ENCODE results near the gene MTHFR. TPM values are rescaled to one million over a fixed set of nuclear protein-coding genes. Genes with fewer than 3 reads are reported as not detected.

The MTHFR gene
- total RNA-seq, 1 donor from 2014 or later = 6.2 TPM

DNA sequence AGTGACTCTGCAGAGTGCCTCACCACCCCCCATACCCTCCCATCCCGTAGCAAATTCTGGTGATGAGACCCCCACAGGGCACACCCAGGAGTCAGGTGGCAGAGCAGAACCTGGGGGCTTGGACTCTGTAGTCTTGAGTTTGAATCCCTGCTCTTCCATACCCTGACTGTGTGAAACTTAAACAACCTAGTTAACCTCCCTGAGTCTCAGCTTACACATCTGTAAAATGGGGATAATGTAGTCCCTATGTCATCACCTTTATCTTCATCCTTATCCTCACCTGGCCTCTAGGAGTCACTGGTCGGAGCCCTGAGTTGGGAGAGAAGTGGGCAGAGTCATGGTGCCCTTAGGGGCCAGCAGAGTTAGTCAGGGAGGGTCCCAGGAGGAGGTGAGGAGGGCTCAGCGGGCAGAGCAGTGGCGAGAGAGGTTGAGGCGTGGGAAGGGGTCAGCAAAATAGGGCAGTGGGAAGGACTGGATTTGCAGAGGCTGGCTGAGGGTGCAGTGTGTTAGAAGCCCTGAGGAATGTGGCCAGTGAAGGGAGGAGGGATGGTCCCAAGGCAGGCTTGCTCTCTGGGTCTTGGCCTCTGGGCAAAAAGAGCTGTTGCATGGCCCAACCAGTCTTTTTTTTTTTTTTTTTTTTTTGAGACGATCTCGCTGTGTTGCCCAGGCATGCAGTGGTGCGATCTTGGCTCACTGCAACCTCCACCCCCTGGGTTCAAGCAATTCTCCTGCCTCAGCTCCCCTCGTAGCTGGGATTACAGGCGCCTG, 25.2 kb downstream of the MTHFR start:
- no peak for DNase-seq (ENCODE audit: low read depth)
- H3K4me3 ChIP-seq (ENCODE audit: low read depth, low read length) = no peak overlapping the region
- no peak for TF ChIP-seq CTCF (conservative IDR thresholded peaks at IDR 0.05; ENCODE audit: low read depth, low read length)

DNA sequence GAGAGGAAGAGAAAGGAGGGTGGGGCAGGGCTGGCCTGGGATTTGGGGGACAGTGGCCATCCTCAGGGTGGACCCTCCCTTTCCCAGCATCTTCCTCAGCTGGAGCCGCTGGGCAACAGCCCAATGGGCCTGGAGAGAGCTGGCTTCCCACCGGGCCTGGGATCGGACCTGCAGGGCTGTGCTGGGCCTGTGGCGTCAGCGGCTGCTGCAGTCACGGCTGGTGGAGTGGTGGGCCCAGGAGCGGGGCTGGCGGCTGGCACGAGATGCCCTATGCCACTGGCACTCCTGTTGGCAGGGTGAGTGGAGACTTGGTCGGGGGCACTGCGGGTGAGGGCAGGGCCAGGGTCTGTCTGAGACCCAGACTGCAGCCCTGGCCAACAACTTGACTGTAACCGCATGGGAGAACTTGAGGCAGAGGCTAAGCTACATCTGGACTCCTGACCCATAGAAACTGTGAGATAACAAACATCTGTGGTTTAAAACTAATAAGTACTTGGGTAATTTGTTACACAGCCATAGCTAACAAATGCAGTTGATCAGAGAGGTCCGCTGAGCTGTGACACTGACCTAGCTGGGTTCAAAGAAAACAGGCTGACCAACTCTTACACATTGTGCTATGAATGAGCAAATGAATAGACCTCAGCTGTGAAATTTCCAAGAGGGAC, 25.9 kb downstream of the MTHFR start:
- no peak for TF ChIP-seq CTCF (conservative IDR thresholded peaks at IDR 0.05; ENCODE audit: low read depth, low read length)
- no peak for DNase-seq (ENCODE audit: low read depth)
- no peak overlapping the region for H3K4me3 ChIP-seq (ENCODE audit: low read depth, low read length)

- DNase-seq (ENCODE audit: low read depth) = no peak
- H3K4me3 ChIP-seq (ENCODE audit: low read depth, low read length) = no peak overlapping the region
- TF ChIP-seq CTCF (conservative IDR thresholded peaks at IDR 0.05; ENCODE audit: low read depth, low read length) = no peak
These were observed 26.7 kb downstream of the MTHFR start for GRCh38 chr1:11778844-11779623.

- H3K4me3 ChIP-seq (ENCODE audit: low read depth, low read length) = no peak overlapping the region
- DNase-seq (ENCODE audit: low read depth) = no peak
- TF ChIP-seq CTCF (conservative IDR thresholded peaks at IDR 0.05; ENCODE audit: low read depth, low read length) = no peak
These were observed 27.4 kb downstream of the MTHFR start for GRCh38 chr1:11778336-11778735.

GRCh38 chr1:11777658-11778322, 28.0 kb downstream of the MTHFR start:
- DNase-seq (ENCODE audit: low read depth) = no peak
- H3K4me3 ChIP-seq (ENCODE audit: low read depth, low read length) = no peak overlapping the region
- TF ChIP-seq CTCF (conservative IDR thresholded peaks at IDR 0.05; ENCODE audit: low read depth, low read length) = no peak

DNA sequence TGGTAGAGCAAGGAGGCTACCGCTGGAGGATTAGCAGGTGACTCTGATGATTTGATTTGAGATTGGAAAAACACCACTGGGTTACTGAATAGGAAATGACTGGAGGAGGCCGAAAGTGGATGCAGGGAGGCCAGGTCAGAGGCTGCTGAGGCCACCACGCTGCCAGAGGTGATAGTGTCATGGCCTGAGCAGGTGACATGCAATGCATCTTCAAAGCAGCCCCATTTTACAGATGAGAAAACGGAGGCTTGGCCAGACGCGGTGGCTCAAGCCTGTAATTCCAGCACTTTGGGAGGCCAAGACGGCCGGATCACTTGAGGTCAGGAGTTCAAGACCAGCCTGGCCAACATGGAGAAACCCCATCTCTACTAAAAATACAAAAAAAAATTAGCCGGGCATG, 31.0 kb downstream of the MTHFR start:
- TF ChIP-seq CTCF (conservative IDR thresholded peaks at IDR 0.05; ENCODE audit: low read depth, low read length) = no peak
- H3K4me3 ChIP-seq (ENCODE audit: low read depth, low read length) = no peak overlapping the region
- no peak for DNase-seq (ENCODE audit: low read depth)
